ENCODE measurements around the gene WDR37.

WDR37 gene

DNA sequence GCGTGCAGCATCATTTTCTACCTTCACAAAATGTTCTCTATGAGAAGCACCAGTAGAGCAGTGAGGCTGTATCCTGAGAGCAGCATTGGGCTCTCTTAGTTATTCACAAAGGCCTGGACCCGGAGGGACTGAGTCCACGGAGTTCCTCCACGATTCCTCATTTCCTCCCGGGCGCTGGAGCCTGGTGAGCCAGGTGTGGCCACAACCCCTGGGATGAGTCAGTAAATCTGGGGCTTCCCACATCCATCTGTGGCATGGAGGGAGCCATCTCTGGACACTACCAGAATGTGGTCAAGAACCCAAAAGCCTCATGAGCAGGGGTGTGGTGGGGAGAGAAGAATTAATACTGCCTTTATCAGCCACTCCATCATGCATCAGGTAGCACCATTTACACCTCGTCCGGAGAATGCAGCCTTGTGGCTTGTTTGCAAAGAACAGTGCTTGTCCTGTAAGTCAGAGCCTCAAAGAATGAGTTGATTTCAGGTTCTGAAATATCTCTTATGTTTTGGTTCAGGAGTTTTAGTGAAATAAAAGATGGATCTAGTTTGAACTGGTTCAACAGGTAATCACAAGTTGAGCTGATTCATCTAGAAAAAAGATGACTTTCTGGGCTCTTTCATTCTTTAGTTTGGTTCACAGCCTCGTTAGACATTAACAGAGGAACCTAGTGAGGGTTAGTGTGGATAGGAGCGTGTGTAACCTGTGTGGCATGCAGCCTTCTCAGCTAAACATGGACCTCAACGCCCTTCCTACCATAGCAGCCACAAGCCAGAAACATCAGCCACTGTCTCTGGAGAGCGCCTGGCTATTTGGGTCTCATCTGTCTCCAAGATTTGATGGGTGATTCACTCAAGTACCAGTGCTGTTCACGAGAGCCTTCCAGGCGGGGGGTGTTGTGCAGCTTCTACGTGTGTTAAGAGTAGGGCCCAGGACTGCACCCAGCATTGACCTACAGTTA, 95.2 kb downstream of the WDR37 start:
- H3K9me3 ChIP-seq (ENCODE audit: insufficient read depth, low read length), result 0 out of 2 replicates have a peak, but pooled peaks cover under 1% of the 10 kb centered on the region
- H3K4me1 ChIP-seq (ENCODE audit: insufficient read depth, insufficient read length), result peaks cover 2% of the 10 kb centered on the region
- no peak for DNase-seq (ENCODE audit: low read depth, low spot score)
- no peak overlapping the region for H3K4me3 ChIP-seq (ENCODE audit: insufficient read length, low read depth)
- no peaks in the 10 kb centered on the region for H3K36me3 ChIP-seq (ENCODE audit: insufficient read depth, insufficient read length, low read length)
- H3K9ac ChIP-seq (ENCODE audit: insufficient read length, low read depth), result no peak overlapping the region
- no peaks in the 10 kb centered on the region for H3K27me3 ChIP-seq (ENCODE audit: insufficient read depth, insufficient read length)
- TF ChIP-seq ZNF274 (IDR thresholded peaks at IDR 0.05; ENCODE audit: low read depth, low read length) (no peak), SUZ12 (IDR thresholded peaks at IDR 0.05; ENCODE audit: extremely low read depth, insufficient read depth, insufficient read length) (no peak), YY1 (IDR thresholded peaks at IDR 0.05; ENCODE audit: insufficient read depth, insufficient read length) (no peak)

DNA sequence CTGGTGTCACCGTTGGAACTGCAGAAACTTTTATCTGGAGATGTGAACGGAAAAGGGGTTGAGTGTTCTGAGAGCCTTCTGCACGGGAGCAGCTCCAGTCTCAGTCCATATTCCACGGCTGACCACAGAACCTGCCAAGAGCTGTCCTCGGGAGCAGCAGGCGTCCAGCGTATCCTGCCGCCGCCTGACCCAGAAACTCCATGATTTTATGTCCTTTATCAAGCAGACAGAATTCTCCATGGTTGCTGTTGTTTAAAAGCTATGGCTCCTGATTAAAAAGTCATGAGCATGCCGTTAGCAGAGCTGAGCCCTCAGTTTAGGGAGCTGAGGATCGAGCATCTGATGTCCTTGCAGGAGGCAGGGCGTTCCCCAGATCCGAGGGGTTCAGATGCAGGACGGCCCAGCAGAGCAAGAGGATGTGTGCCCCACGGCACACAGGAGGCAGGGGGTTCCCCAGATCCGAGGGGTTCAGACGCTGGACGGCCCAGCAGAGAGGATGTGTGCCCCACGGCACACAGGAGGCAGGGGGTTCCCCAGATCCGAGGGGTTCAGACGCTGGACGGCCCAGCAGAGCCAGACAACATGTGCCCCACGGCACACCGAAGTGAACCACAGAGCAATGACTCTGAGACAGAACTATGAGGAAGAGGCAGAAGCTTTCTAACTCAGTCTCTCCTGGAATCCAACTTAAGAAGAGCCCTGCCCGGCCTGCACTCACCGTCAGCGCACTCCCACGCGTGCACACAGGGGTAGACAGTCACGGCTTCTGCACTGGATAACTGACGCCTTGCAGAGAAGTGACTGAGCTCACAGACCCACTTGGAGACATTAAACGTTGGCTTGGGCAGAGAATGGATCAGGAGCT, 96.4 kb downstream of the WDR37 start:
- H3K36me3 ChIP-seq (ENCODE audit: insufficient read depth, insufficient read length, low read length), result no peaks in the 10 kb centered on the region
- H3K9me3 ChIP-seq (ENCODE audit: insufficient read depth, low read length), result no peaks in the 10 kb centered on the region
- H3K4me3 ChIP-seq (ENCODE audit: insufficient read length, low read depth), result no peak overlapping the region
- peaks cover 2% of the 10 kb centered on the region for H3K4me1 ChIP-seq (ENCODE audit: insufficient read depth, insufficient read length)
- no peak for TF ChIP-seq ZNF274 (IDR thresholded peaks at IDR 0.05; ENCODE audit: low read depth, low read length)
- TF ChIP-seq YY1 (IDR thresholded peaks at IDR 0.05; ENCODE audit: insufficient read depth, insufficient read length), result no peak
- no peak for TF ChIP-seq SUZ12 (IDR thresholded peaks at IDR 0.05; ENCODE audit: extremely low read depth, insufficient read depth, insufficient read length)
- no peak for DNase-seq (ENCODE audit: low read depth, low spot score)
- no peaks in the 10 kb centered on the region for H3K27me3 ChIP-seq (ENCODE audit: insufficient read depth, insufficient read length)
- H3K9ac ChIP-seq (ENCODE audit: insufficient read length, low read depth), result no peak overlapping the region

GRCh38 chr10:1153251-1153763, 97.1 kb downstream of the WDR37 start:
- Histone ChIP-seq H3K27me3 (ENCODE audit: insufficient read depth, insufficient read length) (no peaks in the 10 kb centered on the region), H3K9me3 (ENCODE audit: insufficient read depth, low read length) (no peaks in the 10 kb centered on the region), H3K4me3 (ENCODE audit: insufficient read length, low read depth) (no peak overlapping the region), H3K36me3 (ENCODE audit: insufficient read depth, insufficient read length, low read length) (no peaks in the 10 kb centered on the region), H3K4me1 (ENCODE audit: insufficient read depth, insufficient read length) (peaks cover 2% of the 10 kb centered on the region), H3K9ac (ENCODE audit: insufficient read length, low read depth) (no peak overlapping the region)
- TF ChIP-seq SUZ12 (IDR thresholded peaks at IDR 0.05; ENCODE audit: extremely low read depth, insufficient read depth, insufficient read length) (no peak), ZNF274 (IDR thresholded peaks at IDR 0.05; ENCODE audit: low read depth, low read length) (no peak), YY1 (IDR thresholded peaks at IDR 0.05; ENCODE audit: insufficient read depth, insufficient read length) (no peak)
- DNase-seq (ENCODE audit: low read depth, low spot score), result no peak

DNA sequence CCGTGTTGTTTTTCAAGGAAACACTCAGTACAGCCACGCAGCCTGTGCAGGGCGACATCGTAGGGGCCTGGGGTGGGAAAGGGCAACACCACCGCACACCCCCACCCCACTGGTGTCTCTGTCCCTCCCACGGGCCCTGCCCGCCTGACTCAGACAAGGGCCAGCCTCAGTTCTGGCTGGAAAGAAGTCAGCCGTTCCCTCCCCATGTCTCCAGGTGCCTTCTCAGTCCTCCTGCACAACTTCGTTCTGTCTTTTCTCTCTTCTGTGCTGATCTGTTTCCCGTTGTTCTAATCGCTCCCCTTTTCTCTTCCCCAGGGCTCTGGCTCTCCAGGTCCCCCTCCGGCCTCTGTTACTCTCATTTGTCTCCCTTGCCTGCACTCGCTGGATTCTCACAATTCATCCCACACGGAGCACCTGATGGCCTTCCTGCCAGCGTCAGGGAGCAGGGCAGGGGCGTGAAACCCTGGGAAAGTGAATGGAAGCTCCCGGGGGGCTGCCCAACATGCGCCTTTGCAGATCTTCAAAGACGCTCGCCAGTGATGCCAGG, 97.7 kb downstream of the WDR37 start:
- H3K27me3 ChIP-seq (ENCODE audit: insufficient read depth, insufficient read length), result no peaks in the 10 kb centered on the region
- no peak for DNase-seq (ENCODE audit: low read depth, low spot score)
- no peaks in the 10 kb centered on the region for H3K9me3 ChIP-seq (ENCODE audit: insufficient read depth, low read length)
- H3K36me3 ChIP-seq (ENCODE audit: insufficient read depth, insufficient read length, low read length), result no peaks in the 10 kb centered on the region
- H3K4me1 ChIP-seq (ENCODE audit: insufficient read depth, insufficient read length), result peaks cover 2% of the 10 kb centered on the region
- no peak overlapping the region for H3K4me3 ChIP-seq (ENCODE audit: insufficient read length, low read depth)
- H3K9ac ChIP-seq (ENCODE audit: insufficient read length, low read depth), result no peak overlapping the region
- TF ChIP-seq SUZ12 (IDR thresholded peaks at IDR 0.05; ENCODE audit: extremely low read depth, insufficient read depth, insufficient read length), result no peak
- no peak for TF ChIP-seq ZNF274 (IDR thresholded peaks at IDR 0.05; ENCODE audit: low read depth, low read length)
- no peak for TF ChIP-seq YY1 (IDR thresholded peaks at IDR 0.05; ENCODE audit: insufficient read depth, insufficient read length)

DNA sequence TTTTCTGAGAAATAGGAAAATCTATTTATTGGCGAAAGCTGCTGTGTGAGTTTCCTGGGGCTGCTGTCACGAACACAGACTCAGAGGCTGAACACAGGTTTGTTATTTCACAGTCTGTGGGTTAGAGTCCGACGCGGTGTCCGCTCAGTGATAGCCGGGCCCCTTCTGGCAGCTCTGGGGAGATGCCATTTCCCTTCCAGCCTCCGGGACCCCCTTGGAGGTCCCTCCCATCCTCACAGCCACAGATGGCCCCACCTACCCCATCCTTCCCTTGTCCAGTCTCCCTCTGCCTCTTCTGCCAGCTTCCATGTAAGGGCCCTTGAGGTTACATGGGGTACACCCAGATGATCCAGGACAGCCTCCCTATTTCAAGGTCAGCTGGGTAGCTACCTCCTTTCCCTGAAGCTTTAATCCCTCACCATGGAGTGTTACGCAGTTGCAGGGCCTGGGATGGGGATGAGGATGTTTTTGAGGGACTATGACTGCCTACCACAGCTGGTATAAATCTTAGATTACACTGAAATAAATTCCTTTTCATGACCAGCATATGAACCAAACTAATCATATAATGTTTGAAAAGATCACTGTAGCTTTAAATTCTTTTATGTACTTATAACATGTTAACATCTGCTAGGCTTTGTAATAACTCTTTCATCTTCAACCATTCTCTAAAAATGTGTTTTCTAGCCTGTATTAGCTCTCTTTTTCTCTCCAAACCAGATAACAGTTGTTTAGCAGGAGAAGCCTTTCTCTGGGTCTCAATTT, 98.5 kb downstream of the WDR37 start:
- H3K9me3 ChIP-seq (ENCODE audit: insufficient read depth, low read length), result no peaks in the 10 kb centered on the region
- no peak overlapping the region for H3K9ac ChIP-seq (ENCODE audit: insufficient read length, low read depth)
- DNase-seq (ENCODE audit: low read depth, low spot score), result no peak
- H3K4me3 ChIP-seq (ENCODE audit: insufficient read length, low read depth), result no peak overlapping the region
- no peaks in the 10 kb centered on the region for H3K27me3 ChIP-seq (ENCODE audit: insufficient read depth, insufficient read length)
- peaks cover 2% of the 10 kb centered on the region for H3K4me1 ChIP-seq (ENCODE audit: insufficient read depth, insufficient read length)
- TF ChIP-seq SUZ12 (IDR thresholded peaks at IDR 0.05; ENCODE audit: extremely low read depth, insufficient read depth, insufficient read length) (no peak), YY1 (IDR thresholded peaks at IDR 0.05; ENCODE audit: insufficient read depth, insufficient read length) (no peak)
- no peaks in the 10 kb centered on the region for H3K36me3 ChIP-seq (ENCODE audit: insufficient read depth, insufficient read length, low read length)

DNA sequence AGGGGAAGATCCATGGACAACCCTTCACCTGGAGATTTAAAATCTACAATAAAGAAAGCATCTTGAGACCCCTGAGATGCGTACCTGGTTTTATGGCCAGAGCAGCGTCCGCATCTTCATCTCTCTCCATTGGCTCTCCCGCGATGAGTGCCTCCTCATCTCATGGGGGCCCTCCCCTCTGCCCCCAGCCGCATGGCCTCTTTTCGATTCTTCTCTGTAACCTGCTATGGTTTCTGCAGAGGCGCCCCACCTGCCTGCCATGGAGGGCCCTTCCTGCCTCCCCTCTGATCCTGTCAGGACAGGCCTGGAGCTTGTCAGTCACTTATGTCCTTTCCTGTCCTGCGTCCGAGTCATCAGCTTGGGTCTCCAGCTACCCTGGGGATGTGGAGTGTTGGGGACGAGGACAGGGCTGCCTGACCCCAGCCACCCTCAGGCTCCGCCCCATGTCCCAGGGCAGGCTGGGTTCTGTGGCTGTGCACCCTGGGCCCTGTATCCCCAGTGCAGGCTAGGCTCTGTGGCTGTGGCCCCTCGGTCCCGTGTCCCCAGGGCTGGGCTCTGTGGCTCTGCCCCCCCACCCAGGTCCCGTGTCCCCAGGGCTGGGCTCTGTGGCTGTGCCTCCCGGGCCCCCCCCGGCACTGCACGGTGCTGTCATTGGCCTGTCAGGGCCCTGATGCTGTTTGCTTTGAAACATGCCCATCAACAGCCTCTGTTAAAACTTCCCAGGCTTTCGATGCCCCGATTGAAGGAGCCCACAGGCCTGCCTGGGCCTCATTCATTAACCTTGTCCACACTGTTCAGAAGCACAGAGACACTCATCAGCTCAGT, 99.8 kb downstream of the WDR37 start:
- DNase-seq (ENCODE audit: low read depth, low spot score), result no peak
- Histone ChIP-seq H3K9ac (ENCODE audit: insufficient read length, low read depth) (no peak overlapping the region), H3K4me1 (ENCODE audit: insufficient read depth, insufficient read length) (peaks cover 2% of the 10 kb centered on the region), H3K9me3 (ENCODE audit: insufficient read depth, low read length) (no peaks in the 10 kb centered on the region), H3K27me3 (ENCODE audit: insufficient read depth, insufficient read length) (no peaks in the 10 kb centered on the region), H3K4me3 (ENCODE audit: insufficient read length, low read depth) (no peak overlapping the region), H3K36me3 (ENCODE audit: insufficient read depth, insufficient read length, low read length) (no peaks in the 10 kb centered on the region)
- TF ChIP-seq ZNF274 (IDR thresholded peaks at IDR 0.05; ENCODE audit: low read depth, low read length), result no peak
- no peak for TF ChIP-seq SUZ12 (IDR thresholded peaks at IDR 0.05; ENCODE audit: extremely low read depth, insufficient read depth, insufficient read length)
- no peak for TF ChIP-seq YY1 (IDR thresholded peaks at IDR 0.05; ENCODE audit: insufficient read depth, insufficient read length)

Data from NT2/D1 (cell line).